GM12892 (cell line): ENCODE results near the gene ELL2.

Experiments
- POLR2A ChIP-seq: IDR thresholded peaks from 2 replicates; pipeline ENCODE4 v1.6.1; 2011; ENCODE audit warnings: low read depth, low read length, control low read depth
- TAF1 ChIP-seq: IDR thresholded peaks from 2 replicates; pipeline ENCODE4 v1.6.1; 2011; ENCODE audit warnings: low read depth, mild to moderate bottlenecking, control low read depth, low read length, borderline replicate concordance

DNA sequence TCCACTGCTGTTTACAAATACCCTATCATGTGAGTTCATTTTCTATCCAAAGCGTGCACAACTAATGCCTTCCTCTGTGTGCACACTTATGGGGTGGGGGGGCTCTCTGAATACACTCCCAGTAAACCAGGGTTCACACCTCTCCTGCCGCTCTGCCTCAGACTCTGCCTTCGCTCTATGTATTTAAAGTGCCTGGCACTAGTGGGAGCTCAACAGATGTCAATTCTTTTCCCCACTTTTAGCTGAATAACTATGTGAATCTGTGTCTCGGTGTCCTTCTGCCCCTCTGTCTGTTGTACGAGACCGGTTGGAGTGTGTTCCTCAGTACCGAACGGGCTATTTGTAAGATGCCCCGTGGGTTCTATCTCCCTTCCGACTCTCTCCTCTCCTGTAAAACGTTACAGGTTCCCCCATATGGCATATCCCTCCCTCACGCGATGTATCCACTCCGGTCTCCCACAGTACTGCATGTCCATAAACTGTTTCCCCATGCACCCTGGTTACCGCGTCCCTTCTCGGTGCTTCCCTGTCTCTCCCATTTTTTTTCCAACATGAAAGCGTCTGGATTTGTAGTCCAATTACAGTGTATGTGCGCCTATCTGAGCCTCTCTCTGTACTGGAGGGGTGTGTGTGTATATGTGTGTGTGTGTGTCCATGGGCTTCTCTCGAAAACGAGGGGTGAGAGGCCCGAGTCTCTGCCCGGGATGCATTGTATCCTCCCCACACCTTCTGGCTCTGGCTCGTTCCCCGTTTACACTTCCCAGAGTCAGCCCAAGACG lies 1.6 kb downstream of the ELL2 start:
- TF ChIP-seq TAF1 (no peak), POLR2A (no peak)
